Left lung (tissue), 10 donors: Measurements from ENCODE around the gene GATB. TPM values are rescaled to one million over a fixed set of nuclear protein-coding genes. Genes with fewer than 3 reads are reported as not detected.

Experiments used
- ATAC-seq: fragments of 200-7000 bp; cut with Tn5 transposase; one replicate; pipeline ENCODE4 v1.9.1; 2020; ENCODE audit warnings: moderate library complexity
- DNase-seq, 4 donors: peaks; one replicate each; pipeline ENCODE4 v3.0.0-alpha.2; 2013 to 2020
- H3K27ac ChIP-seq, 2 donors: fragments of 200-600 bp; sonication (generic) in 1 of 2; one replicate each; pipeline versions ENCODE4 v1.5.0 to v1.8.0; 2020 to 2021
- H3K27me3 ChIP-seq, 2 donors: fragments of 200-600 bp; sonication (generic) in 1 of 2; one replicate each; pipeline versions ENCODE4 v1.5.0 to v1.8.0; 2020 to 2021
- H3K36me3 ChIP-seq, 2 donors: fragments of 200-600 bp; sonication (generic) in 1 of 2; one replicate each; pipeline versions ENCODE4 v1.5.0 to v1.8.0; 2020 to 2021
- H3K4me1 ChIP-seq, 2 donors: fragments of 200-600 bp; one replicate each; pipeline ENCODE4 v1.8.0; 2021
- H3K4me3 ChIP-seq, 2 donors: fragments of 200-600 bp; sonication (generic) in 1 of 2; one replicate each; pipeline versions ENCODE4 v1.5.0 to v1.8.0; 2020 to 2021; ENCODE audit warnings: mild to moderate bottlenecking in 1 of 2
- H3K9me3 ChIP-seq, 2 donors: fragments of 200-600 bp; sonication (generic) in 1 of 2; one replicate each; pipeline versions ENCODE4 v1.5.0 to v1.8.0; 2020 to 2021
- CTCF ChIP-seq, 2 donors: fragments of 200-600 bp; sonication (generic) in 1 of 2; IDR thresholded peaks; one replicate each; pipeline versions ENCODE4 v1.5.0 to v1.8.0; 2021; ENCODE audit warnings: antibody characterized with exemption in 2 of 2
- intact Hi-C, 2 donors: fragments of 100-400 bp; cut with DNase I; formaldehyde crosslinking; loops; one replicate each; pipeline versions ENCODE4 v1.11.2 to v1.14.2; 2022
- polyA plus RNA-seq, 6 donors: library from polyadenylated mRNA; unstranded; fragments of 120-200 nt; gene quantifications; one replicate each; pipeline ENCODE4 v1.2.1, GENCODE V29; 2013; ENCODE audit not compliant: insufficient read length in 6 of 6
- total RNA-seq, 2 donors: library from RNA; stranded (reverse); fragmentation: NEBNext Ultra II Directional; extraction: Animal tissue kit (Norgen Biotek cat#: 25700); gene quantifications; one replicate each; pipeline ENCODE4 v1.2.1, GENCODE V29; 2021
- donor health status: DM: no; HTN: yes; CAD: no.
- donor health status: DM: no; HTN: no; CAD: no.

Gene GATB
- total and polyA plus RNA-seq, 8 donors: 12.9 to 22.2 (median 18.8) TPM

- DNase-seq: no peak
- intact Hi-C loops: no loop called here
- Histone ChIP-seq H3K27ac (no peak overlapping the region), H3K4me3 (no peak overlapping the region), H3K4me1 (no peaks in the 10 kb centered on the region), H3K27me3 (no peaks in the 10 kb centered on the region), H3K36me3 (peaks cover 0 to 29% of the 10 kb centered on the region in 2 donors), H3K9me3 (no peaks in the 10 kb centered on the region)
- ATAC-seq: no peak
- no peak for TF ChIP-seq CTCF (IDR thresholded peaks at IDR 0.05)
Measured at GRCh38 chr4:151700566-151701316, 60.1 kb downstream of the GATB start.

GRCh38 chr4:151698213-151698612, 62.6 kb downstream of the GATB start:
- DNase-seq: no peak
- ATAC-seq: no peak
- Histone ChIP-seq H3K27ac (no peak overlapping the region), H3K4me1 (no peaks in the 10 kb centered on the region), H3K4me3 (no peak overlapping the region), H3K27me3 (no peaks in the 10 kb centered on the region), H3K9me3 (no peaks in the 10 kb centered on the region), H3K36me3 (peaks cover 0 to 18% of the 10 kb centered on the region in 2 donors)
- no peak for TF ChIP-seq CTCF (IDR thresholded peaks at IDR 0.05)
- intact Hi-C loops: no loop called here

- Histone ChIP-seq H3K4me3 (no peak overlapping the region), H3K36me3 (peaks cover 0 to 5% of the 10 kb centered on the region in 2 donors), H3K4me1 (no peaks in the 10 kb centered on the region), H3K27ac (no peak overlapping the region), H3K27me3 (no peaks in the 10 kb centered on the region), H3K9me3 (no peaks in the 10 kb centered on the region)
- ATAC-seq (no peak), DNase-seq (no peak)
- no peak for TF ChIP-seq CTCF (IDR thresholded peaks at IDR 0.05)
- intact Hi-C loops: no loop called here
Measured at GRCh38 chr4:151694961-151695720, 65.7 kb downstream of the GATB start.

GRCh38 chr4:151692821-151693673, 67.8 kb downstream of the GATB start:
- Histone ChIP-seq H3K9me3 (no peaks in the 10 kb centered on the region), H3K27ac (no peak overlapping the region), H3K36me3 (peaks cover 0 to 5% of the 10 kb centered on the region in 2 donors), H3K4me3 (no peak overlapping the region), H3K4me1 (peaks cover 4 to 8% of the 10 kb centered on the region in 2 donors), H3K27me3 (no peaks in the 10 kb centered on the region)
- ATAC-seq (no peak), DNase-seq (no peak)
- no peak for TF ChIP-seq CTCF (IDR thresholded peaks at IDR 0.05)
- intact Hi-C loops: no loop called here
